GM23338 (cell line): ENCODE data around the gene SPATS2.

Experiments
- CREB1 ChIP-seq: fragments of 250-450 bp; sonication (Bioruptor Pico); IDR thresholded peaks from 2 replicates; pipeline ENCODE4 v1.5.0; 2020; ENCODE audit warnings: low read depth, mild to moderate bottlenecking, moderate library complexity
- CTCF ChIP-seq, 2 experiments: fragments of 200-600 bp in 1 of 2; sonication (generic) in 1 of 2; conservative IDR thresholded peaks; 2 replicates each; pipeline versions ENCODE4 v1.5.1 to v1.6.1; 2016 to 2017; ENCODE audit warnings: antibody characterized with exemption in 2 of 2, low read depth in 2 of 2, mild to moderate bottlenecking in 2 of 2, moderate library complexity in 1 of 2
- ETS1 ChIP-seq: IDR thresholded peaks from 2 replicates; pipeline ENCODE4 v1.6.1; 2016; ENCODE audit warnings: antibody characterized with exemption
- EZH2 ChIP-seq: fragments of 200-600 bp; sonication (generic); IDR thresholded peaks from one replicate; pipeline ENCODE4 v1.8.0; 2017; ENCODE audit warnings: antibody characterized with exemption, mild to moderate bottlenecking, low read depth; ENCODE audit not compliant: unreplicated experiment
- EZH2phosphoT487 ChIP-seq: fragments of 200-600 bp; sonication (generic); IDR thresholded peaks from one replicate; pipeline ENCODE4 v1.8.1; 2018; ENCODE audit warnings: antibody characterized with exemption; ENCODE audit not compliant: unreplicated experiment
- JUNB ChIP-seq: IDR thresholded peaks from one replicate; pipeline ENCODE4 v1.6.1; 2016; ENCODE audit warnings: antibody characterized with exemption; ENCODE audit not compliant: unreplicated experiment
- NANOG ChIP-seq: IDR thresholded peaks from 2 replicates; pipeline ENCODE4 v1.6.1; 2016; ENCODE audit warnings: antibody characterized with exemption, borderline replicate concordance
- POLR2AphosphoS5 ChIP-seq: IDR thresholded peaks from 2 replicates; pipeline ENCODE4 v1.6.1; 2016; ENCODE audit warnings: antibody characterized with exemption, low read depth
- REST ChIP-seq: IDR thresholded peaks from one replicate; pipeline ENCODE4 v1.6.1; 2018; ENCODE audit warnings: antibody characterized with exemption; ENCODE audit not compliant: unreplicated experiment
- STAT1 ChIP-seq: IDR thresholded peaks from one replicate; pipeline ENCODE4 v1.6.1; 2016; ENCODE audit warnings: antibody characterized with exemption; ENCODE audit not compliant: unreplicated experiment
- ZNF331 ChIP-seq: fragments of 250-450 bp; sonication (Bioruptor Pico); IDR thresholded peaks from 2 replicates; pipeline ENCODE4 v1.5.0; 2020; ENCODE audit warnings: low read depth, mild to moderate bottlenecking, moderate library complexity
- ZNF462 ChIP-seq: fragments of 250-450 bp; sonication (Bioruptor Pico); IDR thresholded peaks from 2 replicates; pipeline ENCODE4 v1.5.0; 2020; ENCODE audit warnings: mild to moderate bottlenecking, moderate library complexity

GRCh38 chr12:49377386-49377785 lies 10.1 kb downstream of the SPATS2 start:
- TF ChIP-seq CTCF (conservative IDR thresholded peaks at IDR 0.05; ENCODE audit: low read depth in 2 of 2) (no peak), POLR2AphosphoS5 (no peak), EZH2phosphoT487 (no peak), ZNF462 (CRISPR knock-in tag) (no peak), ZNF331 (CRISPR knock-in tag) (no peak), CREB1 (CRISPR knock-in tag) (no peak), REST (no peak), EZH2 (no peak), ETS1 (no peak), NANOG (no peak), JUNB (no peak), STAT1 (no peak)
